Upper lobe of left lung (tissue), 4 donors: ENCODE measurements around the gene HPDL.

Experiments
- EP300 ChIP-seq, 4 donors: sonication (generic); formaldehyde crosslinking; IDR thresholded peaks; one replicate each; pipeline ENCODE4 v1.5.1; 2017; ENCODE audit warnings: antibody characterized with exemption in 4 of 4, control low read depth in 2 of 4
- POLR2A ChIP-seq, 4 donors: fragments of 450-650 bp; IDR thresholded peaks; one replicate each; pipeline ENCODE4 v1.5.1; 2016 to 2017; ENCODE audit warnings: antibody characterized with exemption in 4 of 4, mild to moderate bottlenecking in 2 of 4
- POLR2AphosphoS5 ChIP-seq, 2 donors: sonication (generic); formaldehyde crosslinking; IDR thresholded peaks; one replicate each; pipeline ENCODE4 v1.5.1; 2017; ENCODE audit warnings: antibody characterized with exemption in 2 of 2
- TF ChIP-seq, protein P1 (sequence below), 6 experiments: fragments of 450-650 bp in 4 of 6; fragments of 200-600 bp in 2 of 6; sonication (generic) in 2 of 6; IDR thresholded peaks; one replicate each; pipeline ENCODE4 v1.5.1; 2016 to 2019; ENCODE audit warnings: antibody characterized with exemption in 6 of 6

DNA sequence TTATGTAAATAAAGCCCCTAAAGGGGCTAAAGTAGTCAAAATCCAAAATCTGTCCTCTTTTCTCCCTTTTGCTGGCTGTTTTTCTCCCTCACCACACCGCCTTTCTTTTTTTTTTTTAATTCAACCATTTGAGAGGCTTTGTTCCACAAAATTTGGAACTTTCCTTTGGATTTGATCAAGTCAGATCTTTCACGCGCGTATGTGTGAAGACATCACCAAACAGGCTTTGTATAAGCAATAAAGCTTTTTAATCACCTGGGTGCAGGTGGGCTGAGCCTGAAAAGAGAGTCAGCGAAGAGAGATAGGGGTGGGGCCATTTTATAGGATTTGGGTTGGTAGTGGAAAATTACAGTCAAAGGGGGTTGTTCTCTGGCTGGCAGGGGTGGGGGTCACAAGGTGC is 5.3 kb upstream of the HPDL start:
- TF ChIP-seq POLR2A (IDR thresholded peaks at IDR 0.05), result no peak
- TF ChIP-seq, protein P1, sequence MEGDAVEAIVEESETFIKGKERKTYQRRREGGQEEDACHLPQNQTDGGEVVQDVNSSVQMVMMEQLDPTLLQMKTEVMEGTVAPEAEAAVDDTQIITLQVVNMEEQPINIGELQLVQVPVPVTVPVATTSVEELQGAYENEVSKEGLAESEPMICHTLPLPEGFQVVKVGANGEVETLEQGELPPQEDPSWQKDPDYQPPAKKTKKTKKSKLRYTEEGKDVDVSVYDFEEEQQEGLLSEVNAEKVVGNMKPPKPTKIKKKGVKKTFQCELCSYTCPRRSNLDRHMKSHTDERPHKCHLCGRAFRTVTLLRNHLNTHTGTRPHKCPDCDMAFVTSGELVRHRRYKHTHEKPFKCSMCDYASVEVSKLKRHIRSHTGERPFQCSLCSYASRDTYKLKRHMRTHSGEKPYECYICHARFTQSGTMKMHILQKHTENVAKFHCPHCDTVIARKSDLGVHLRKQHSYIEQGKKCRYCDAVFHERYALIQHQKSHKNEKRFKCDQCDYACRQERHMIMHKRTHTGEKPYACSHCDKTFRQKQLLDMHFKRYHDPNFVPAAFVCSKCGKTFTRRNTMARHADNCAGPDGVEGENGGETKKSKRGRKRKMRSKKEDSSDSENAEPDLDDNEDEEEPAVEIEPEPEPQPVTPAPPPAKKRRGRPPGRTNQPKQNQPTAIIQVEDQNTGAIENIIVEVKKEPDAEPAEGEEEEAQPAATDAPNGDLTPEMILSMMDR (IDR thresholded peaks at IDR 0.05), result no peak
- no peak for TF ChIP-seq POLR2AphosphoS5 (IDR thresholded peaks at IDR 0.05)
- TF ChIP-seq EP300 (IDR thresholded peaks at IDR 0.05), result no peak
